Osteoblast (primary cell): ENCODE data around the gene FDX2. TPM values are rescaled to one million over a fixed set of nuclear protein-coding genes. Genes with fewer than 3 reads are reported as not detected.

Source experiments
- DNase-seq: peaks from one replicate; pipeline ENCODE4 v3.0.0; 2011; ENCODE audit warnings: low spot score, mixed read lengths; ENCODE audit not compliant: insufficient read length; ENCODE audit errors: missing footprints
- H2AFZ ChIP-seq: 2 replicates; pipeline ENCODE4 v1.6.0; 2011; ENCODE audit warnings: mild to moderate bottlenecking, low read length
- H3K27ac ChIP-seq: 2 replicates; pipeline ENCODE4 v1.5.1; 2011; ENCODE audit warnings: mild to moderate bottlenecking, low read depth, low read length, moderate library complexity
- H3K27me3 ChIP-seq: 2 replicates; pipeline ENCODE4 v1.6.0; 2012; ENCODE audit warnings: mild to moderate bottlenecking, control low read depth, inconsistent platforms, low read length, moderate library complexity; ENCODE audit not compliant: insufficient read depth
- H3K36me3 ChIP-seq: 2 replicates; pipeline ENCODE4 v1.5.1; 2011; ENCODE audit warnings: mild to moderate bottlenecking, low read length, control low read depth, moderate library complexity; ENCODE audit not compliant: insufficient read depth
- H3K4me1 ChIP-seq: 2 replicates; pipeline ENCODE4 v1.5.1; 2011; ENCODE audit warnings: mild to moderate bottlenecking, low read length, control low read depth, moderate library complexity; ENCODE audit not compliant: insufficient read depth
- H3K4me2 ChIP-seq: 2 replicates; pipeline ENCODE4 v1.6.0; 2011; ENCODE audit warnings: mild to moderate bottlenecking, low read length; ENCODE audit not compliant: insufficient read depth
- H3K4me3 ChIP-seq: fragments of 200-600 bp; sonication (generic); 3 replicates; pipeline ENCODE4 v1.5.1; 2012; ENCODE audit warnings: mild to moderate bottlenecking, low read length, inconsistent platforms; ENCODE audit not compliant: insufficient read depth
- H3K79me2 ChIP-seq: 2 replicates; pipeline ENCODE4 v1.6.0; 2012; ENCODE audit warnings: mild to moderate bottlenecking, low read length, control low read depth, inconsistent platforms; ENCODE audit not compliant: insufficient read depth
- H3K9me3 ChIP-seq: 2 replicates; pipeline ENCODE4 v1.5.1; 2011; ENCODE audit warnings: low read depth, low read length, control low read depth
- H4K20me1 ChIP-seq: 2 replicates; pipeline ENCODE4 v1.6.0; 2012; ENCODE audit warnings: mild to moderate bottlenecking, low read length, control low read depth; ENCODE audit not compliant: insufficient read depth
- total RNA-seq: library from RNA; depleted of rRNA; stranded (reverse); fragments of >200 nt; gene quantifications from 2 replicates; pipeline ENCODE4 v1.2.3, GENCODE V29; 2012
- TF ChIP-seq, protein P1 (sequence below): IDR thresholded peaks from 2 replicates; pipeline ENCODE4 v1.5.1; 2011; ENCODE audit warnings: mild to moderate bottlenecking, low read depth, low read length, moderate library complexity; ENCODE audit errors: extremely low read depth

FDX2 gene
- total RNA-seq, result 14.7 and 17.7 TPM in 2 replicates

DNA sequence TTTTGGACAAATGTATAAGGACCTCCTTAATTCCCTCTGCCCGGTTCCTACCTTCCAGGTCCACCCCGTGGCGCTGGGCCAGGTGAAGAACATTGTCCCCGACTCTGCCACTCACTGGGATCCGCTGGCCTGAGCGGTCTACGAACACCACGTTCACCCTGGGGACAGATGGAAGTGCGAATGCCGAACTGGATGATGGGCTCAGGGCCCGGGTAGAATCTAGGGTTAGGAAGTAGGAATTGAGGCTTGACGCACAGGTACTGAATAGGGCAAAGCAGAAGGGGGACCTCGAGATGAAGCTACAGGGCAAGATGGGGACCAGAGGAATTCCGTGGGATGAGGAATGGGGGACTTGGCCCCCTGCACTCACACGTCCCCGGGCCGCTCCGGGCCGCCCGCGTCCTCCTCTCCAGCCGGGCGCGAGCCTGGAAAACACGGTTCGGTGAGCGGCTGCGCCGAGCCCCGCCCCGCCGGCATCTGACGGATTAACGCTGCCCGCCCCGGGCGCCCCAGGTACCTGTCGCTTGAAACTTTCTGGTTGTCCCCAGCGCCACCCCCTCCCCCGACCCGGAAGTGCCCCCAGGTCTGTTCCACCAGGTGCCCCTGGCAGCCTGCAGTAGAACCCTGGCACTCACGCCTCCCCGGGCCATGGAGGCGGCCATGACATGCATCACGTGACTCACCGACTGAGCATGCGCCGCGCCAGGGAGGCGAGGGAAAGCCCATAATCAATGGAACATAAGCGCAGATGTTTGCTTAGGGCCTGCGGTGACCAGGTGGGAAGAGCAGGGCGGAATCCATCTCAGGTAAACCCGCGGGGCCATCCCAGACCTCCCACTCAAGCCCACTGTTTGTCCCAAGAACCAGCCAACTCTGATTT is at the start of gene FDX2:
Gene FDX2, minus strand, starts transcription at position 681 of the 880 bp plus-strand sequence. Its CDS starts 19 bp downstream, at position 662.
- H4K20me1 ChIP-seq, result peaks cover 2% of the 10 kb centered on the region
- DNase-seq, result peak; percentile 99
- TF ChIP-seq, protein P1, sequence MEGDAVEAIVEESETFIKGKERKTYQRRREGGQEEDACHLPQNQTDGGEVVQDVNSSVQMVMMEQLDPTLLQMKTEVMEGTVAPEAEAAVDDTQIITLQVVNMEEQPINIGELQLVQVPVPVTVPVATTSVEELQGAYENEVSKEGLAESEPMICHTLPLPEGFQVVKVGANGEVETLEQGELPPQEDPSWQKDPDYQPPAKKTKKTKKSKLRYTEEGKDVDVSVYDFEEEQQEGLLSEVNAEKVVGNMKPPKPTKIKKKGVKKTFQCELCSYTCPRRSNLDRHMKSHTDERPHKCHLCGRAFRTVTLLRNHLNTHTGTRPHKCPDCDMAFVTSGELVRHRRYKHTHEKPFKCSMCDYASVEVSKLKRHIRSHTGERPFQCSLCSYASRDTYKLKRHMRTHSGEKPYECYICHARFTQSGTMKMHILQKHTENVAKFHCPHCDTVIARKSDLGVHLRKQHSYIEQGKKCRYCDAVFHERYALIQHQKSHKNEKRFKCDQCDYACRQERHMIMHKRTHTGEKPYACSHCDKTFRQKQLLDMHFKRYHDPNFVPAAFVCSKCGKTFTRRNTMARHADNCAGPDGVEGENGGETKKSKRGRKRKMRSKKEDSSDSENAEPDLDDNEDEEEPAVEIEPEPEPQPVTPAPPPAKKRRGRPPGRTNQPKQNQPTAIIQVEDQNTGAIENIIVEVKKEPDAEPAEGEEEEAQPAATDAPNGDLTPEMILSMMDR, result no peak
- H3K27me3 ChIP-seq, result no peaks in the 10 kb centered on the region
- H3K4me2 ChIP-seq, result peak within 1 kb of the TSS; percentile 96
- no peaks in the 10 kb centered on the region for H3K4me1 ChIP-seq
- peaks cover 14% of the 10 kb centered on the region for H3K79me2 ChIP-seq
- H3K4me3 ChIP-seq, result peak within 1 kb of the TSS; percentile 96
- H2AFZ ChIP-seq, result peak within 1 kb of the TSS; percentile 95
- H3K9me3 ChIP-seq, result no peaks in the 10 kb centered on the region
- peak within 1 kb of the TSS; percentile 68 for H3K27ac ChIP-seq
- H3K36me3 ChIP-seq, result peaks cover 25% of the 10 kb centered on the region

DNA sequence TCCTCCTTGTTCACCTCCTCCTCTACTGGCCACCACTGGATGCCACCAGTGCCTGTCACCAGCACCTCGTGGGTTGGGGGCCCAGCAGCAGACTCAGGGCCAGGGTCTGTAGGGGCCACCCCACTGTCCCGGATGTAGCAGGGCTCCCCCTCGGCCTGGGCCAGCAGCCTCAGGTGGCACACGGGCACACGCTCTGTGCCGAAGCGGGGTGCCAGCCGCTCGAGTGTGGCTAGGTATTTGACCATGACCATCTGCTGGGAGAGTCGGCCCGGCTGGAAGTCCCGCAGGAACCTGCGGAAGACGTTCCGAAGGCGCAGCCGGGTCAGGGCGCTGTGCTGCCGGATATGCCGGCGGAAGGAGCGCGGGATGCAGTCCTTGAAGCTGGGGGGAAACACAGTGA is 49.7 kb upstream of the FDX2 start:
- TF ChIP-seq, protein P1, result no peak
- Histone ChIP-seq H3K27me3 (no peaks in the 10 kb centered on the region), H4K20me1 (peaks cover 6% of the 10 kb centered on the region), H3K4me3 (no peak overlapping the region), H3K9me3 (no peaks in the 10 kb centered on the region), H2AFZ (no peak overlapping the region), H3K36me3 (peaks cover 33% of the 10 kb centered on the region), H3K79me2 (no peaks in the 10 kb centered on the region), H3K27ac (no peak overlapping the region), H3K4me1 (no peaks in the 10 kb centered on the region), H3K4me2 (no peak overlapping the region)
- no peak for DNase-seq

- H3K4me3 ChIP-seq, result no peak overlapping the region
- H3K27me3 ChIP-seq, result no peaks in the 10 kb centered on the region
- DNase-seq, result peak; percentile 55
- H4K20me1 ChIP-seq, result peaks cover 6% of the 10 kb centered on the region
- H3K4me2 ChIP-seq, result no peak overlapping the region
- TF ChIP-seq, protein P1, result no peak
- H3K36me3 ChIP-seq, result peaks cover 33% of the 10 kb centered on the region
- H2AFZ ChIP-seq, result no peak overlapping the region
- H3K9me3 ChIP-seq, result no peaks in the 10 kb centered on the region
- H3K4me1 ChIP-seq, result no peaks in the 10 kb centered on the region
- H3K79me2 ChIP-seq, result no peaks in the 10 kb centered on the region
- H3K27ac ChIP-seq, result no peak overlapping the region
Measured at GRCh38 chr19:10364644-10365043, 48.8 kb upstream of the FDX2 start.

GRCh38 chr19:10363789-10364281 is 48.0 kb upstream of the FDX2 start:
- no peaks in the 10 kb centered on the region for H3K9me3 ChIP-seq
- H3K36me3 ChIP-seq, result peaks cover 38% of the 10 kb centered on the region
- no peak overlapping the region for H3K4me3 ChIP-seq
- no peak overlapping the region for H3K27ac ChIP-seq
- TF ChIP-seq, protein P1, result no peak
- peak; percentile 41 for DNase-seq
- peaks cover 6% of the 10 kb centered on the region for H4K20me1 ChIP-seq
- no peak overlapping the region for H2AFZ ChIP-seq
- H3K27me3 ChIP-seq, result no peaks in the 10 kb centered on the region
- H3K4me1 ChIP-seq, result no peaks in the 10 kb centered on the region
- H3K4me2 ChIP-seq, result no peak overlapping the region
- H3K79me2 ChIP-seq, result no peaks in the 10 kb centered on the region
